GM18508 (cell line): ENCODE results near the gene CCDC61.

Experiments
- ATAC-seq: cut with Tn5 transposase; IDR thresholded peaks from one replicate; pipeline ENCODE4 v1.9.1; 2021; ENCODE audit warnings: moderate number of reproducible peaks; ENCODE audit not compliant: insufficient read depth, unreplicated experiment

Gene CCDC61

DNA sequence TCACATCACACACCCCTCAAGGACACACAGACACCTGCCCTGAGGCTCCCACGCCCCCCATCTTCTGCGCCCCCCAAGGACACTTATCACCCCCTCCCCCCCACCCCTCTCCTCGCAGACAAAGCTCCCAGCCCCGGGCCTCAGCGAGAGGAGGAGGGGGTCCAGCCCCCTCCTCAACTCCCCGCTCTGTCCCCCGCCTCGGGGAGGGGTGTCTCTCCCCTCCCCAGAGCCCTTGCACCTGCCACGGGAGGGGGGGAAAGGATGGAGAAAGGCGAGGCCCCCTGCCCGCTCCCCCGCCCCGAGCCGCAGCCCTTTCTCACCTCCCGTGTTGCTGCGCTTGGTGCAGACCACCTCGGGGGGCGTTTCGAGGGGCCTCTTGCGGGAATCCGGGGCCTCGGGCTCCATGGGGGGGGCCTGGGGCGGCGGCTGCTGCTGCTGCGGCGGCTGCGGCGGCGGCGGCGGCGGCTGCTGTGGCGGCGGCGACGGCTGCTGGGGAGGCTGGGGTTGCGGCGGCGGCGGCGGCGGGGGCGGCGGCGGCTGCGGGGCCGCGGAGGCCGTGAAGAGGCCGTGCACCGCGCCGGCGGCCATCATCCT, 22.2 kb upstream of the CCDC61 start:
- no peak for ATAC-seq

DNA sequence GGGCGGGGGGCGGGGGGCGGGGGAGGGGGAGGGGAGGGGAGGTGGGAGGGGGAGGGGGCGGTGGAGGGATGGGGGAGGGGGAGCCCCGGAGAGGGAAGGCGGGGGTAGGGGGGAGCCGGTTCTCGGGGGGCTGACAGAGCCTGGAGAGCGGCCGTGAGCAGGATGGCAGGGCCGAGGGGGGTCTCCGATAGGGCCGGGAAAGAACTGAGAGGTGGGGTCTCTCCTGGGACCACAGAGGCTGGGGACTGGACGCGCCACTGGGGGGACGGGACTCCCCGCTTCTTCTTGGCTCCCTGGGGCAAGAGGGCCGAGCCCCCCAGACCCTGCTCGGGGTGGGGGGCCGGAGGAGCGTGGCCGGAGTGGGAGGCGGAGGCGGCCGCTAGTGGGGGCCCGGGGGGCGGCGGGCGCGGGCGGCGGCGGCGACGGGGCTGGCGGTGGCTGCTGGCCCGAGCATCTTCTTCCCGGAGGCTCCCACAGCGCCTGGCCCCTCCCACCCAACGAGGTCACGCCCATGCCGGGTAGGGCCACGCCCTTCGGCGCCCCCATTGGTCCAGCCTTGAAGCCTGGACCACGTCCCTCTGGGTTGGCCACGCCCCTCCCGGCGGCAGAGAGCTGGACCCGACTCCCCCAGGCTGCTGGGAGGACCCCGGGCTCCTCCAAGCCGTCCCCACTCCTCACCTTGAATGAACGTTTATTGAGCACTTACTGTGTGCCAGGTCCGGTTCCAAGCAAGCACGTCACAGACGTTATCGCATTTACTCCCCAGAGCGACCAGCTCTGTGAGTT, 21.5 kb upstream of the CCDC61 start, which contains the start of gene NOVA2:
Gene NOVA2 (minus strand): TSS at position 313 of the 786 bp plus-strand sequence. CDS start 514 bp downstream, outside the sequence.
- no peak for ATAC-seq

DNA sequence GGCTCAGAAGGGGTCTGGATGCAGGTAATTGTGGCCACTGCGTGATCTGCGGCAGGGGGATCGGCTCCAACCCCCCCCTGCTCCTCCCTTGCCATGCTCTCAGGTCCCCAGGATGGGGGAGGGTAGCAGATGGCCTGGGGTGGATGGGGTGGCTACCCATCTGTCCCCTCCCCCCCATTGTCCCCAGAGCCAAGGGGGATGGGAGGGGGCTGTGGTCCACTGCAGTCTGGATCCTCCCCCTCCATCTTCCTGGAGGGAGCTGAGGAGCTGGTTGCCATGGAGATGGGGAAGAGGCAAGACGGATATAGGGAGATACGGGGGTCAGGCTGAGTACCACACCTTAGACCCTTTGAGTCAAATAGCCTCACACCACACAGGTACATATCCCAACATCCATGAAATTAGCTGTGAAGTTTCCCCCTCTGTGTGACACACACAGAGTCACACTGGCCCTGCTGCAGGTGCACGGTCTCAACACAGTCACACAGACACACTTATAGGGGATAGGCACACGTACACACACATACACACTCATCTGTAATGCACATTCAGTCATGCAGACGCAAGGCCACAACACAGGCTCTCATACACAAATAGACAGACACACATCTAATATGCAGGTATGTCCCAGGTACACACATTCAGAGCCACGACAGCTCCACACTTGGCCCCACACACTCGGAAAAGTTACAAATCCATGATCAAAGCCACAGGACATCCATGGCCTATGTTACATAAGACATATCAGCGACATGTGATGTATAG, 19.8 kb upstream of the CCDC61 start:
- no peak for ATAC-seq

DNA sequence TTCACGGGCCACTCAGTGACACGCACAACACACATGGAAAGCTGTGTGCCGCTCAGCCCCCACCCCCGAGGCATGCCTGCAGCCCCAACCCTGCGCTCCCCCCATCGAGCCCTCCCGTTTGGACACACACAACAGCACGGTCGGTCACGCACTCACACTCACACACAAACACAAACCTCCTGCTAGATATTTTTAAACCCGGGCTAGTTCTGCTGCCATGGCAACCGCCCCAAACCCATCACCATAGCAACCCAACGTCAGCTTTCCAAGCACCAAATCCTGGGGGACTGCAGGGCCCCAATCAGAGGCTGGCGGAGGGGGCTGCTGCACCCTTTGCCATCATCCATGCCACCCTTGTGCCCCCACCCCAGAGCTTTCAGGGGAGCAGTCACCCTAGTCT, 19.1 kb upstream of the CCDC61 start:
- ATAC-seq: no peak

DNA sequence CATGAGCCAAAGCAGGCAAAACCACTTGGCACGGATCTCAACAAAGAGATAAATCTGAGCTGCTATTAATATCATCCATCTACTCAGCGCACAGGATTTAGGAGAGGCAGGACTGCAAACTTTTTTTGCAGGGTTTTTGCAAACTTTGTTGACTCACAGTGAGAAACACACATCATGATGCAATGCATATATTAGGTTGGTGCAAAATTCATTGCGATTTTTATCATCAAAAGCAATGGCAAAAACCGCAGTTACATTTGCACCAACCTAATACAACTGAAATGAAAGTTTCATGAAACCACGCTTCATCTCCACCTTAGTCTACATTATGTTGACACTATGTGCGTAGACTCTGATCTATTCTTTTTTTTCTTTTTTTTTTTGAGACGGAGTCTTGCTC, 17.1 kb upstream of the CCDC61 start:
- ATAC-seq: no peak

DNA sequence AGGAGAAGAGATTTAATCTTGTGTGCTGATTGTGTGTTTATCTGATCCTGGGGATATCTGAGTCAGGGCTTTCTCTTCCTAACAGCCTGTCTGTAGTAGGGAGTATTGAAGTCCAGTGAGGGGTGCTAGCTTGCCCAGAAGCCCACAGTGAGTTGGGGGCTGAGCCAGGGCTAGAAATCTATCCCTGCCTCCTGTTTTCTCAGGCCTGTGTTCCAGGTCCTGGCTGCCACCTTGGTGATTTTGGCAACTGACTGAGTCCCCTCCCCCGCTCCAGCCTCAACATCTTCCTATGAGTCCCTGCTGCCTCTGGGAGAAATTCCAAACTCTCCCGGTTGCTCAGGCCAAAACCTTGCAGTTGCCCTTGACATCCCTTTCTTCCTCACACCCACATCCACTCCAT, 13.9 kb upstream of the CCDC61 start:
- ATAC-seq: no peak

DNA sequence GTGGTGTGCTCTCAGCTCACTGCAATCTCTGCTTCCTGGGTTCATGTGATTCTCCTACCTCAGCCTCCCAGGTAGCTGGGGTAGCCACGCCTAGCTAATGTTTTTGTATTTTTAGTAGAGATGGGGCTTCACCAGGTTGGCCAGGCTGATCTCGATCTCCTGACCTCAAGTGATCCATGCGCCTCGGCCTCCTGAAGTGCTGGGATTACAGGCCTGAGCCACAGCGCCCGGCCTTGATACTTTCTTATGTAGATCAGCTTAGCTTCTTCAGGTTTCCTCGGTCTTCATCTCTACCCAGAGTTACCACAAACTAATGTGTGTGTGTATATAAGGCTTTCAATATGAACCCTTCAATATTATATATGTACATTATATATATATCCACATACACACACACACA, 9.9 kb upstream of the CCDC61 start:
- no peak for ATAC-seq

DNA sequence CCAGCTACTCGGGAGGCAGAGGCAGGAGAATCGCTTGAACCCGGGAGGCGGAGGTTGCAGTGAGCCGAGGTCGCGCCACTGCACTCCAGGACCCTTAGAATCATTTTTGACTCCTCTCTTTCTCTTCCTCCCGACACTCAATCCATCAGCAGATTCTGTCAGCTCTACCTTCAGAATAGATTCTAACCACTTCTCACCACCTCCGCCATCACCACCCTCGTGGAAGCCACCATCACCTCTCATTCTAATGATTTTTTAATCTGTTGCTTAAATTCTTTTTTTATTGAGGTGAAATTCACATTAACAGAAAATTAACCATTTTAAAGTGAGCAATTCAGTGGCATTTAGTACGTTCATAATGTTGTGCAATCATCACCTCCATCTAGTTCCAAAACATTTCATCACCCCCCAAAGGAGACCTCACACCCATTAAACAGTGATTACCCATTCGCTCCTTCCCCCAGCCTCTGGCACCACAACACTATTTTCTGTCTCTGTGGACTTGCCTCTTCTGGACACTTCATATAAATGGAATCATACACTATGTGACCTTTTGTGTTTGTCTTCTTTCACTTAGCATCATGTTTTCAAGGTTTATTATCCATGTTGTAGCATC, 5.0 kb upstream of the CCDC61 start:
- no peak for ATAC-seq

DNA sequence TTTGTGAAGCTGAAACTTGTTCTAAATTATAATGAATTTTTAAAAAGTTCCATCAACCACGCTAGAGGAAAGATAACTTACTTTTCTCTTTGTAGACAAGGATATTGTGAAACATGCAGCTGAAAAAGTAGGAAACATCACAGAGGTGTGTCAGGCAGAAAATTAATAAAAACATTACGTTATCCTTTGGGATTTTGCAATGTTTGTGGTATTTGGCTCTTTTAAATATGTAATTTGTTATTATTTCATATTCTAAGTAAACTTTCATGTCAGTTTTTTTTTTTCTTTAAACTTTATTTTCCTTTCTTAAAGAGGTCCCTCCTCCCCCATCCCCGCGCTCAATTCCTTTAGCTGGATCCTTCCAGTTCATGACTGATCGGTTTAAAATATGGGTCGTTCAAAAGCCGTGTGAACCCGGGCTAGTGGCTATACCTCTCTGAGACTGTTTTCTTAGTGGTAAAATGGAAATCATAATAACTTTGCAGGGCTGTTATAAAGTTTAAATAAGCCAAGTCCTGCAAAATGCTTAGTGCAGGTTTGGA, 740 bp upstream of the CCDC61 start:
- ATAC-seq: no peak

DNA sequence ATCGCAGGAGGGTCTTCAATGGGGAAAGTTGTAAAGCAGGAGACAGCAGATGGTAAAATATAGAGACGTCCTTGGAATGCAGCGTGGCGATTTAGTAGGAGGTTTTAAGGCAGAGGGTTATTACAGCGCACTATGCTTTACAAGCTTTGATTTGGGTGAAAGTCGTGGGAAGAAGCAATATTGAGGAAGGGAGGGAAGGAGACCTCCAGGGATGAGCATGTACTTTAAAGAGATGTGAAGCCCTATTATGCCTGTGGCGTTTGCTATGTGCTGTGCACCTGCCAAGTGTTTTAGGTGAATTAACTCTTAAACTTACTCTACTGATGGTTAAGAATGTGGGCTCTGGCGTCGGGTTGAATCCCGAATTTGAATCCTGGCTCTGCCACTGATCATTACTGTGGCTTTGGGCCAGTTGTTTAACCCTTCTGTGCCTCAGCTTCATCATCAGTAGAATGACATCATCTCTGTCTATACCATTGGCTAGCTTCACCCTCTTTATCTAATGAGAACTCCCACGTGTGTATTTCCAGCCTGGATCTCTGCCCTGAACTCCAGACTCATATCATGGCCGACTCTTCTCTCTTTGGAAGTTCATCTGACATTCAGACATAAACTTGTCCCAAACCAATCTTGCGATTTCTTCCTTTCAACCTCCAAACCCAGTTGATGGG, 583 bp downstream of the CCDC61 start:
- ATAC-seq: no peak

DNA sequence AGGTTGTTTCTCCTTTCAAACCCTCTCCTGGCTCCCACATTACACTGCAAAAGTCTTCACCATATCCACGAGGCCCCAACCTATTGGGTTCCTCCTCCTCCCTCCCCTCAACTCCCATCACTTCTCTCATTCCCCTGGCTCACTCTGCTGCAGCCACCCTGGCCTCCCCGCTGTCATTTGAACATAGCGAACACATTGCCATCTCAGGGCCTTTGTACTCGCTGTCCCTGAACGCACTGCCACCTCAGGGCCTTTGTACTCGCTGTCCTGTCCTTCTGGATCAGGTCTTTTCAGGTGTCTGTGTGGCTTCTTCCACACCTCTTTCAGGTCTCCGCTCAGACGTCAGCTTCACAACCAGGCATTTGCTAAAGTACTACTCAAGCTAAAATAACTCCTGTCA, 1.7 kb downstream of the CCDC61 start:
- no peak for ATAC-seq

DNA sequence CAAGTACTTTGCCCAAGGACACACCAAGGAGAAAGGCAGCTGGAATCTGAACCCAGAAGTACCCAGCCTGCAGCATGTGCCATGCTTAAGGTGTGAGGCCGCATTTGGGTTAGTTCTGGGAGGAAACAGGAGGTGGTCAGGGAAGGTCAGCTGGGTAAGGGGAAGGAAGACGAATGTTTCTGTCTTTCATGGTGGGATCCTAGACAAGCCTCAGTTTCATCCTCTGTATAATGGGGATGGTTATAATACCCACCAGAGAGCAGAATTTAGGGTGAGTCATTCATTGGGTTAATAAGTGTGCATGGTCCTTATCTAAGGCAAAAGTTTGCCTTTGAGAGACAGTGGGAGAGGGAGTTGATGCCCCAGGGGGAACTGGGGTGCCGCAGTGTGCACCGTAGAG, 3.6 kb downstream of the CCDC61 start:
- no peak for ATAC-seq

DNA sequence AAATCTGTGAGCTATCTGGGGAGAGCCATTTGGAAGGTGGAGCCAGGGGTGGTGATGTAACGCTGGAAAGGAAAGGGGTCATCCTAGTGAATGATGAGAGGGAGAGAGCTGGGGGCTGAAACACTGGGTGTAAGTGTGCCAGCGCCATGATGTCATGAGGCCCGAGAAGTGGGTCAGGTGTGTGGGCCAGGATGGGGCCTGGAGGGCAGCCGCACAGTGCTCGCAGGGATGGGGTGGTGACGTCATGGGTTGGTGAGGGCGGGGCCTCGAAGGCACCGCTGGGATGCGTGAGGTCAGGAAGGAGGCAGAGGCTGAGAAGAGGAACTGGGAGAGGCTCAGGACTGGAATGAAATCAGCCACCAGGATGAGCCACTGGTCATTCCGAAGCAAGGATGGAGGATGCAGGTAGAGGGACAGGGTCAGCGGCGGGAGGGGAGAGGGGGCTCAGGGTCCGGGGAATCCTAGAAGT, 4.4 kb downstream of the CCDC61 start:
- no peak for ATAC-seq

DNA sequence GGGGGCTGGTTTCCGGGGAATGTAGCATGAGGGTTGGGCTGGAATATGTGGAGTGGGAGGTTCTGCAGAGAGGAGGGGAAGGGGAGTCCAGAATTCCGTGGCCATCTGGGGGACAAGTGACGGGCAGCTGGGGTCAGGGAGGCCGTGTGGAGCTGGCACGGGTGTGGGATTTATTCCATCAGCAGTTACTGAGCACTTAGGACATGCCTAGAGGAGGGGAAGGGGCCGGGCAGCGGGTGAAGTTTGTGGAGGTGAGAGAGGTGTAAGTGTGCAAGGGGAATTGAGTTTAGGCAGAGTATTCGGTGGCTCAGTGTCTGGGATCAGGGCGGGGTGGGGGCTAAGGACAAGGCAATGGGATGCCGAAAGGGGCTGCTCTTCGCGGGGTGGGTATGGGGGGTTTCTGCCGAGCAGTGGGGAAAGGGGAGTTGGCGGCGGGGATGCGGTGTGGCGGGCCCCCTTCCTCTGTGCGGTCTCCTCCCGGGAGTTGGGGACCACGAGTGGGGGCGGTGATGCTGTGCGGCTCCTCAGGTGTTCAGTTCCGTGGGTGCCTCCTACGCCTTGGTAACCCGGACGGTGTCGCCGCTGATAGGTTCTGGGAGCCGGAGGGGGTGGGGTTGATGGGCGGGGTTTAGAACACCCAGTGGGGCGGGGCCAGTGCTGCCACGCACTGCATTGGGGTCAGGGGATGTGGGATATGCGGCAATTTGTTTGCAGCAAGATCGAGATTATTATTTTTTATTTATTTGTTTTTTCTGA, 5.4 kb downstream of the CCDC61 start:
- no peak for ATAC-seq

DNA sequence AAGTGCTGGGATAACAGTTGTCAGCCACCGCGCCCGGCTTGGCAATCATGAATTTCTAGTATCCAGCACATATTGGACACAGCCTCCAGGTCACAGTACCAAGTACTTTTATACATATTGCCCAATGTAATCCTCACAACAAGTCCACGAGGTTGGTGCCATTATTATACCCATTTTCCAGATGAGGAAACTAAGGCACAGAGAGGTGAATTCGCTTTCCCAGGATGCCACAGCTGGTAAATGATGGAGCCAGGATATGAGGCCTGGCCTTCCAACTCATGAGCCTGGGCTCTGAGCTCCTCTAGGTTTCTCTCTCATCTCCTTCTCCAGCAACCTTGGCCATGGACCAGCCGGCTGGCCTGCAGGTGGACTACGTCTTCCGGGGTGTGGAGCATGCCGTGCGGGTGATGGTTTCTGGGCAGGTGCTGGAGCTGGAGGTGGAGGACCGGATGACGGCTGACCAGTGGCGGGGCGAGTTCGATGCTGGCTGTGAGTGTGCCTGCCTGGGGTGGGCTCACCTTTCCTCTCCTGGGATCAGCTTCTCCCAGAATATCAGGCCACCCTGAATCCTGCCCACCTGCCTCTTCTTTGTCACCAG, 7.5 kb downstream of the CCDC61 start:
- ATAC-seq: no peak

DNA sequence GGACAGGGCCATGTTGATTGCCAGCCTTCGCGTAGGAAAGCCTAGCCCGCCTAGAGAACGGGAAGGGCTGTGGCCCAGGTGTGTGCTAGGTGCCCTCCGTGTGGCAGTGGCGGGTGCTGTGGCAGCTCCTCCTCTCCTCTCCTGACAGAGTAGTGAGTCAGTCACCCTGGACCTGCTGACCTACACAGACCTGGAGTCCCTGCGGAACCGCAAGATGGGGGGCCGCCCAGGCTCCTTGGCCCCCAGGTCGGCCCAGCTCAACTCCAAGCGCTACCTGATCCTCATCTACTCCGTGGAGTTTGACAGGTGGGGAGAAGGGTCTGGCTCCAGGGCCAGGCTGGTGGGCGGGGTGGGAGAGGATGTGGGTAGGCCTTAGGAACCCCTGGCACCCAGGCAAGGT, 11.1 kb downstream of the CCDC61 start:
- ATAC-seq: no peak

DNA sequence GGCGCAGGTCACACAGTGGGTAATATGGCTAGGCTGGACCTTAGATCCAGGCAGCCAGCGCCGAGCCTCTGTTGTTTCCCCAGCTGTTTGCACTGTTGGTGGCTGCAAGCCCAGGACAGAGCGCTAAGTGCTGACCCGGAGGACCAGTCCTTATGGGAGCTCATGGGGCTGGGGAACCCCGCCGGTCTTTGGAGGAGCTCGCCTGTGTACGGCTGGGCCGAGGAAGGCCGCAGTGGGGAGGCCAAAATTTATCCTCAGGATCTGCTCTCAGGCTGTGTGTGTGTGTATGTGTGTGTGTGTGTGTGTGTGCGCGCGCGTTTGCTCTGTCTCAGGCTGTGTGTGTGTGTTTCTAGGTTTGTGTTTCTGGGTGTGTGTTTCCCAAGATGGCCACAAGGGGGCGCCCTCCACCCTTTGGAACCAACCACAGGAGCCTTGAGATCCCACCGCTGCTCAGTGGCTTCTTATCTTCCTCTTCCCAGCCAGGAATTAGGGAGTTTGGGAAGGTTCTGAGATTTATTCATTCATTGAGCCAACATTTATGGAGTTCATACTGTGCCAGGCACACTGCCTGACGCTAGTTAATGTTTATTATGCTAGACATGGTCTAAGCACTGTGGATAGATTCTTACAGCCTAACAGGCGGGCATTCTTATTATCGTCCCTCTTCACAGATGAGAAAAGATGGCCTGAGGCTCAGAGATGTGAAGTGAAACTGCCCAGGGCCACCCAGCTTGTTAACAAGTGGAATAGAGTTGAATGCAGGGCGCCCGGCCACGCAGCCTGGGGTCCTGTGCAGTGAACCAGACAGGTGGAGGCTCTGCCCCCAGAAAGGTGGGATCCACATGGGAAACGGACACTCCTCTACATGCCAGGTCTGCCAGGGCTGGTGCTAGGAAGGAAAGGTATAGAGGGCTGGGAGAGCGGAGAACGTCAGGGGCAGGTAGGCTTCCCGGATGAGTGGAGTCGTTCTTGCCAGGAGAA, 14.6 kb downstream of the CCDC61 start:
- ATAC-seq: no peak

DNA sequence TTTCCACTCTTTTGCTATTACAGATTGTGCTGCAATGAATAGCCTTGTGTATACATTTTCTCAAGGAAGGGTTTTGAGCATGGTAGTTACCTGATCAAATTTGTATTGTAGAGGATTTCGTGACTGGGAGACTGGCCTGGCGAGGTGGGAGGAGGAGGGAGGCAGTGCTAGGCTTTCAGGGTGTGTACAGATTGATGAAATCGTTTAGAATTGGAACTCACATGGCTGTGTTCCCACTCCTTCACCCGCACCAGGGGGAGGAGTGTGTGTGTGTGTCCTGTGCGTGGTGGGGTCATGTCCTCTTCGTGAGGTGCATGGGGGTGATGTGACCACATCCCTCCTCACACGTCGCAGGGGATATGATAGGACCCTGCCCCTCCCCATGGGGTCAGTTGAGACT, 19.3 kb downstream of the CCDC61 start:
- ATAC-seq: no peak
